ENCODE data around the gene HUNK. TPM values are rescaled to one million over a fixed set of nuclear protein-coding genes. Genes with fewer than 3 reads are reported as not detected.

HUNK gene
- total RNA-seq, 1 experiment from 2014 or later: 7.0 TPM

DNA sequence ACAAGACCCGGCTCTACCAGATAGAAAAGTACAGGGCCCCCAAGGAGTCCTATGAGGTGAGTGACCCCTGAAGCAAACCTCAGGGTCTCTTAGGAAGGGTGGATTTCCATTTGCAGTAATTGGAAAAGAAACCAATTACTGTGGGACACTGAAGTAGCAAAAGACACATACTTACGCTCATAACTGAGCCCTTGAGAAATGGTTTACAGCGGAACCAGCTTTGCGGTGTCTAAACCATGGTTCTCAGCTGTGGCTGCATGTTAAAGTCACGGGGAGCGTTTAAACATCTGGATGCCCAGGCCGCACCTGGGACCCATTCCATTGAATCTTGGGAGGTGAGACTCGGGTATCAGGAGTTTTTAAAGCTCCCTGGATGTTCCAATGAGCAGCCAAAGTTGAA, 110.7 kb downstream of the HUNK start:
- ATAC-seq: no peak
- Mint-ChIP-seq H3K27ac (no peak overlapping the region), H3K9me3 (no peaks in the 10 kb centered on the region), H3K27me3 (ENCODE audit: low read depth) (no peaks in the 10 kb centered on the region), H3K4me3 (no peak overlapping the region), H3K4me1 (no peaks in the 10 kb centered on the region), H3K36me3 (no peaks in the 10 kb centered on the region)
- DNase-seq (ENCODE audit: low spot score): no peak
- ChIA-PET CTCF (no interaction called here), POLR2A (no interaction called here)
- TF ChIP-seq, protein P1, sequence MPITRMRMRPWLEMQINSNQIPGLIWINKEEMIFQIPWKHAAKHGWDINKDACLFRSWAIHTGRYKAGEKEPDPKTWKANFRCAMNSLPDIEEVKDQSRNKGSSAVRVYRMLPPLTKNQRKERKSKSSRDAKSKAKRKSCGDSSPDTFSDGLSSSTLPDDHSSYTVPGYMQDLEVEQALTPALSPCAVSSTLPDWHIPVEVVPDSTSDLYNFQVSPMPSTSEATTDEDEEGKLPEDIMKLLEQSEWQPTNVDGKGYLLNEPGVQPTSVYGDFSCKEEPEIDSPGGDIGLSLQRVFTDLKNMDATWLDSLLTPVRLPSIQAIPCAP (CRISPR knock-in tag; IDR thresholded peaks at IDR 0.05): no peak
- TF ChIP-seq NFE2L1 (CRISPR knock-in tag; IDR thresholded peaks at IDR 0.05) (no peak), ZNF219 (CRISPR knock-in tag; IDR thresholded peaks at IDR 0.05; ENCODE audit: borderline replicate concordance) (no peak), ELF4 (CRISPR knock-in tag; IDR thresholded peaks at IDR 0.05; ENCODE audit: low read depth) (no peak)
- TF ChIP-seq, protein P2, sequence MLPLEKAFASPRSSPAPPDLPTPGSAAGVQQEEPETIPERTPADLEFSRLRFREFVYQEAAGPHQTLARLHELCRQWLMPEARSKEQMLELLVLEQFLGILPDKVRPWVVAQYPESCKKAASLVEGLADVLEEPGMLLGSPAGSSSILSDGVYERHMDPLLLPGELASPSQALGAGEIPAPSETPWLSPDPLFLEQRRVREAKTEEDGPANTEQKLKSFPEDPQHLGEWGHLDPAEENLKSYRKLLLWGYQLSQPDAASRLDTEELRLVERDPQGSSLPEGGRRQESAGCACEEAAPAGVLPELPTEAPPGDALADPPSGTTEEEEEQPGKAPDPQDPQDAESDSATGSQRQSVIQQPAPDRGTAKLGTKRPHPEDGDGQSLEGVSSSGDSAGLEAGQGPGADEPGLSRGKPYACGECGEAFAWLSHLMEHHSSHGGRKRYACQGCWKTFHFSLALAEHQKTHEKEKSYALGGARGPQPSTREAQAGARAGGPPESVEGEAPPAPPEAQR (CRISPR knock-in tag; IDR thresholded peaks at IDR 0.05): no peak
- TF ChIP-seq, protein P3, sequence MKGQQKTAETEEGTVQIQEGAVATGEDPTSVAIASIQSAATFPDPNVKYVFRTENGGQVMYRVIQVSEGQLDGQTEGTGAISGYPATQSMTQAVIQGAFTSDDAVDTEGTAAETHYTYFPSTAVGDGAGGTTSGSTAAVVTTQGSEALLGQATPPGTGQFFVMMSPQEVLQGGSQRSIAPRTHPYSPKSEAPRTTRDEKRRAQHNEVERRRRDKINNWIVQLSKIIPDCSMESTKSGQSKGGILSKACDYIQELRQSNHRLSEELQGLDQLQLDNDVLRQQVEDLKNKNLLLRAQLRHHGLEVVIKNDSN (CRISPR knock-in tag; IDR thresholded peaks at IDR 0.05): no peak
- TF ChIP-seq, protein P4, sequence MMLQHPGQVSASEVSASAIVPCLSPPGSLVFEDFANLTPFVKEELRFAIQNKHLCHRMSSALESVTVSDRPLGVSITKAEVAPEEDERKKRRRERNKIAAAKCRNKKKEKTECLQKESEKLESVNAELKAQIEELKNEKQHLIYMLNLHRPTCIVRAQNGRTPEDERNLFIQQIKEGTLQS (CRISPR knock-in tag; conservative IDR thresholded peaks at IDR 0.05): no peak

DNA sequence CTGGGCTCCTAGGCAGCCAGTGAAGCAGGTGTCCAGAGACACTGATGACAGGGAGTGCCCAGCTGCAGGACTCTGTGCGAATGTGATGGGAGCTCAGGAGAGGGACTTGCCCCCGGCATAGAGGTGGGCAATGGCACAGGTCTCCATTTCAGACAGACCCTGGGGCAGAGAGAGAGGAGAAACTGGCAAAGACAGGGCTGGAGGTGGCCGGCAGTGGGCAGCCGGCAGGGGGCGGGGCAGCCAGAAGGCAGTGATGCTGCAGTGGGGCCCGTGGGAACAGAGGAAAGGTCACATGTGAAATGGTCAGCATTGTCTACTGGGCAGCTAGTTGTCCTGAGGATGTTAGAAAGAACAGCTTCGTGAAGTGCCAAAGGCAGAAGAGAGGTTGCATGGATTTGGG, 112.6 kb downstream of the HUNK start:
- no peaks in the 10 kb centered on the region for H3K9me3 Mint-ChIP-seq
- H3K4me3 Mint-ChIP-seq: no peak overlapping the region
- no peaks in the 10 kb centered on the region for H3K4me1 Mint-ChIP-seq
- ChIA-PET CTCF (no interaction called here), POLR2A (no interaction called here)
- no peaks in the 10 kb centered on the region for H3K27me3 Mint-ChIP-seq (ENCODE audit: low read depth)
- TF ChIP-seq, protein P4 (CRISPR knock-in tag; conservative IDR thresholded peaks at IDR 0.05): no peak
- TF ChIP-seq JAZF1 (CRISPR knock-in tag; IDR thresholded peaks at IDR 0.05) (no peak), ZNF671 (CRISPR knock-in tag; IDR thresholded peaks at IDR 0.05) (no peak), JUN (CRISPR knock-in tag; IDR thresholded peaks at IDR 0.05) (no peak), NR1H2 (CRISPR knock-in tag; IDR thresholded peaks at IDR 0.05) (no peak), CREB1 (CRISPR knock-in tag; IDR thresholded peaks at IDR 0.05) (no peak), TEAD4 (CRISPR knock-in tag; IDR thresholded peaks at IDR 0.05) (no peak), RELA (CRISPR knock-in tag; IDR thresholded peaks at IDR 0.05; ENCODE audit: borderline replicate concordance) (no peak), GTF2I (CRISPR knock-in tag; conservative IDR thresholded peaks at IDR 0.05) (no peak), ZNF263 (CRISPR knock-in tag; IDR thresholded peaks at IDR 0.05; ENCODE audit: low read depth) (no peak), TCF7 (CRISPR knock-in tag; IDR thresholded peaks at IDR 0.05; ENCODE audit: low read depth) (no peak)
- TF ChIP-seq, protein P5, sequence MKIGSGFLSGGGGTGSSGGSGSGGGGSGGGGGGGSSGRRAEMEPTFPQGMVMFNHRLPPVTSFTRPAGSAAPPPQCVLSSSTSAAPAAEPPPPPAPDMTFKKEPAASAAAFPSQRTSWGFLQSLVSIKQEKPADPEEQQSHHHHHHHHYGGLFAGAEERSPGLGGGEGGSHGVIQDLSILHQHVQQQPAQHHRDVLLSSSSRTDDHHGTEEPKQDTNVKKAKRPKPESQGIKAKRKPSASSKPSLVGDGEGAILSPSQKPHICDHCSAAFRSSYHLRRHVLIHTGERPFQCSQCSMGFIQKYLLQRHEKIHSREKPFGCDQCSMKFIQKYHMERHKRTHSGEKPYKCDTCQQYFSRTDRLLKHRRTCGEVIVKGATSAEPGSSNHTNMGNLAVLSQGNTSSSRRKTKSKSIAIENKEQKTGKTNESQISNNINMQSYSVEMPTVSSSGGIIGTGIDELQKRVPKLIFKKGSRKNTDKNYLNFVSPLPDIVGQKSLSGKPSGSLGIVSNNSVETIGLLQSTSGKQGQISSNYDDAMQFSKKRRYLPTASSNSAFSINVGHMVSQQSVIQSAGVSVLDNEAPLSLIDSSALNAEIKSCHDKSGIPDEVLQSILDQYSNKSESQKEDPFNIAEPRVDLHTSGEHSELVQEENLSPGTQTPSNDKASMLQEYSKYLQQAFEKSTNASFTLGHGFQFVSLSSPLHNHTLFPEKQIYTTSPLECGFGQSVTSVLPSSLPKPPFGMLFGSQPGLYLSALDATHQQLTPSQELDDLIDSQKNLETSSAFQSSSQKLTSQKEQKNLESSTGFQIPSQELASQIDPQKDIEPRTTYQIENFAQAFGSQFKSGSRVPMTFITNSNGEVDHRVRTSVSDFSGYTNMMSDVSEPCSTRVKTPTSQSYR (CRISPR knock-in tag; IDR thresholded peaks at IDR 0.05): no peak
- TF ChIP-seq, protein P6, sequence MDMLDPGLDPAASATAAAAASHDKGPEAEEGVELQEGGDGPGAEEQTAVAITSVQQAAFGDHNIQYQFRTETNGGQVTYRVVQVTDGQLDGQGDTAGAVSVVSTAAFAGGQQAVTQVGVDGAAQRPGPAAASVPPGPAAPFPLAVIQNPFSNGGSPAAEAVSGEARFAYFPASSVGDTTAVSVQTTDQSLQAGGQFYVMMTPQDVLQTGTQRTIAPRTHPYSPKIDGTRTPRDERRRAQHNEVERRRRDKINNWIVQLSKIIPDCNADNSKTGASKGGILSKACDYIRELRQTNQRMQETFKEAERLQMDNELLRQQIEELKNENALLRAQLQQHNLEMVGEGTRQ (CRISPR knock-in tag; IDR thresholded peaks at IDR 0.05): no peak
- peak; percentile 19 for DNase-seq (ENCODE audit: low spot score)
- no peak for ATAC-seq
- H3K27ac Mint-ChIP-seq: no peak overlapping the region
- no peaks in the 10 kb centered on the region for H3K36me3 Mint-ChIP-seq
